CD4-positive, alpha-beta T cell treated with Interleukin-15 for 1 hour (primary cell): ENCODE data around the gene ADAMTS17.

Experiments
- DNase-seq: peaks from one replicate; pipeline ENCODE4 v3.0.0-alpha.2; 2020

Gene ADAMTS17

DNA sequence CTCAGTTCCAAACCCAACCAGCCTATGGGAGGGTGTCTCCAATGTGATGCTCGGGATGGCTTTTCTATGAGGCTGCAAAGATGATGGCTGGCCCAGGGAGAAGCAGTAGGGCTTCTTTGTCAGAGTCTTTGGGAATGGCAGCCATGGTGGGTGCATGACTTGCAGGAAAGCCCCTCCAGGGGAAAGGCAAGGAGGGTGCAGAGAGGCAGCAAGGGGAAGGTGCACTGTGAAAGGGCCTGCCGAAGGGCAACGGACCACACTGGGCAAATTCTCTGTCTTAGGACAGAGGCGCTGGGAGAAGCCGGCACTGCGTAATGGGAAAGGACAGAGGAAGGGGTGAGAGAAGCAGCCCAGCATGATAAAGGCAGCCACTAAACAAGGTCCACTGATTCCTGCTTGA is 305.8 kb downstream of the ADAMTS17 start:
- DNase-seq = no peak

GRCh38 chr15:100034191-100034590 is 307.6 kb downstream of the ADAMTS17 start:
- DNase-seq = no peak

DNA sequence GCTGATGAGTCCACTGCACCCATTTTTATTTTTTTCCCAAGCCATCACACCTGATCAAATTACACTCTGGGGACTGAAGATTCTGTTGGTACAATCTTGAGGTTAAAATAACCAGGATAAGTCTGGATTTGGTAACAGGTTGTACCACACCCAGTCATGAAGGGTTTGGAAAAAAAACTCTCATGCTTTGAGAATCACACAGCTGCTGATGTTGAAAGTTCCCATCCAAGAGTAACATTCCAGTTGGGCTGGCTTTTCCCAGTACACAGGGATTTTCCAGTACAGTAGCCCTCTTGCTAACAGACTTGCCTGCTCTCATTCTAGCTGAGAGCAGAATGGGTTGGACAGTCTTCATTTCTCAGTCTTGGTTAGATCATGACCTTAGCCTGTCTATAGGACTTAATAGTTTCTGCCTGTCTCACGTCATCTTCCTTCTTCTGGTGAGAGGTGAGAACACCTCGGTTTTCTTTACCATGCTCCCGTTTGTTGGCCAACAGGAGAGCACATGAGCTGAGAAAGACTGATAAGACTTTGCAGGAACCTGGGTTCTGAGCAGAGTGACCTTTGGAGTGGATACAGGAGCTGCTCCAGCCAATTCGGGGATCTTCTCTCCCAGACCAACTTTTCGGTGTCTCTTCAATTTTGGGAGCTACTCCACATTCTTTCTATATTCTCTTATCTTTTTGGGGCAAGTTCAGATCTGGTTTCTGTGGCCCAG is 308.5 kb downstream of the ADAMTS17 start:
- no peak for DNase-seq

DNA sequence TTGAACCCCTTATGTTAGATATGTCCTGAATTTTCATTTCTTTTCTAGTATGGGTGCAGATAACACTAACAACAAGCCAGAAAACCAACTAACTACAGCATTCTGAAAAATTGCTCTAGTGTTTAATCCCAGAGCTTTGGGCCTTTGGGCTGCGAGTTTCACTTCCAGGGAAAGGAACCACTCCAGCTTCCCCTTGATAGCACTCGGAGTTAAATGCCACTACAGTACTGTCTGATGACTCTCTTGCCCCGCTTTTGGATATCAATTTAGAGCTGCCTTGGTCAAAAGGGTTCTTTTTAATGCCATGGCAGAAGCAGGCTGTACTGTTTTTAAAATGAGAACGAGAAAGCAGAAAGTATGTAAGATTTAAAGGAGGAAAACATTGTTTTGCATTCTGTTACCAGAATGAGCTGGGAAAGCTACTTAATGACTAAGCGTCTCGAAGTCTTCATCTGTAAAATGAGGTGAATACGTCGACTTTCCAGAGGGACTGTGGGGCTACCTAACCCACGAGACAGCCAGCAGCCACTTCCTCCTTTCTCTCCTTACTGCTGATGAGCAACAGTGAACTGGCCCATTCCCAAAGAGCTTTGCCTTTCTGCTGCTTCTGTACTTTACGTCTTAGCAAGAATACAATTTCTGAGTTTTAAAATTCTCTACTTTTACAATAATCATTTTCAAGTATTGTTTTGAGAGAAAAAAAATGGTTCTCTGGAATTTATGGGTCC is 309.3 kb downstream of the ADAMTS17 start:
- no peak for DNase-seq

DNA sequence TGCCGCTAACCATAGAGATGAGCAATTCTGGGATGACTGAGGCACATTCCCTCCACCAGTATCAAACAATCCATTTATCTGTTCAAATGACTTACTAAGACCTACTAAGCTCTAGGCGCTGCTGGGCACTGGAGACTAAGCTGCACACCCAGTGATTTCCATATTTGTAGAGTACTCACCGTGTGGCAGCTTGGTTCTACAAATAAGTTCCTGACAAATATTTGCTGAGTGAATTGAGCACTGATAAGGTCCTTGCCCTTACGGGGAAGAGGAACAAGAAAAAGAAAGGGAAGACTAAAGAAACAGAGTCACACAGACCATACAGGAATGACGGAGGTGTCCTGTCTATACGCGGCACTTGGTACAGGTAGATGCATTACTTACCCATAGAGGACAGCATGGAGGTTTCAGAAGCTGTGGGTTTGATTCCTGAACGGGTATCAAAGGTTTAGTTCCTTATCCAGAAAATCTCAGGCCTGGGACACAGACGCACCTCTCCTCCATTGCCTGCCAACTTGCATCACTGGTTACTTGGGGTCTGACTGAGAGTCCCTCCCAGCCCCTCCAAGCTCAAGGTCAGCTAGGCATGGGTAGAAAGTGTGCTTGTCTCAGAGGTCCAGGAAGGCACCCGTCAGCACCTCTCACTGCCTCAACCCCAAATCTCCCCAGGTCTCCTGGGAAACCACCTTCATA is 310.0 kb downstream of the ADAMTS17 start:
- DNase-seq = no peak

DNA sequence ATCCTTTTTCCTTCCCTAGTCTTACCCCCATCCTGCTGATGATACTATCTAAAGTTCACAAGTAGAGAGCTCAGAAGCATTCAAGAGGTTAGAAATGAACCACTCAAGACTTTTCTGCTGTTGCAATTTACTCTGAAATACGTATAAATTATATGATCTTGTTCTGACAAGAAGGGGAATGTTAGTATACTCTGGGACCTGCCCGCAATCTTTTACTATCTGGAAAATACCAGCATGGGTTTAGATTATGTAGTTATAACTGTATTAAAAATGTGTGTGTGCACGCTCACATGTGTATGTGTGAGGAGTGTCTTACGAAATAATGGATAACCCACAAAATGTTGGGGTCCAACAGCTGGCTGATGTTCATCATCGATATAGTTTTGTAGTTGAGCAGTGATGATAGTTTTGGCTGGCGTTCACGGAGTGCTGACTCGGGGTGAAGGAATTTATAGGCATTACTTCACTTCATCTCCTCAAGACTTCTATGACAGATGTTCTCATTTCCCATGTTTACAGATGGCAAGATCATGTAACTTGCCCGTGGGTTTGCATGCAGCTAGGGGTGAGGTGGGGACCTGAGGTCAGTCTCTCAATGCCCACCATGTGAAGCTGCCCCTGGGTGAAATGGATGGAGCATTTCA is 311.1 kb downstream of the ADAMTS17 start:
- DNase-seq = no peak

DNA sequence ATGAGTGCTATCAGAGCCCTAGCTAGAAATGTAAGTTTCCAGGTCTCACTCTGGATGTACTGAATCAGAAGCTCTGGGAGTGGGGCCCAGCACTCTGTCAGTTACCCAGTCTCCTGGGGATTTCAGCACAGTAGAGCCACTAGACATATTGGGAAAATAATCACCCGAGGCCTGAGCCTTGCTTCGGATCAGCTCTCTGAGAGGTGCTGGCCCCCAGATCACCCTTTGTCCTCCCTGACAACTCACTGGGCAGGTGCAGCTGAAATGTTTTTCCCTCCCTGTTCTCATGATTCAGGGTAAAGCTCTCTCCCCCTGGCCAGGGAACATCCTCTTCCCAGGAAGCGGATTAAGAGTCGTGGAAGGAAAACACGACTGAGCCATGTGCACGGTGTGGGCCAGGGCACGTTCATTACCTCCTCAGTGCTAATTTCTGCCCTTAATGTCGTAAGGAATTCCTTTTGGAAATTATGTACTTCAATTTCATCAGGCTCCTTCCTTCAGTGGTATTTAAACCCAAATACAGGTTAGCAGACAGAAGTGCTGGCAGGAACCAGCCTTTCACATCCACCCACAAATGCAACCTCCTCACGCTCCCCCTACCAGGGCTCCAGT is 311.8 kb downstream of the ADAMTS17 start:
- DNase-seq = no peak

GRCh38 chr15:100029045-100029444 is 312.7 kb downstream of the ADAMTS17 start:
- no peak for DNase-seq

DNA sequence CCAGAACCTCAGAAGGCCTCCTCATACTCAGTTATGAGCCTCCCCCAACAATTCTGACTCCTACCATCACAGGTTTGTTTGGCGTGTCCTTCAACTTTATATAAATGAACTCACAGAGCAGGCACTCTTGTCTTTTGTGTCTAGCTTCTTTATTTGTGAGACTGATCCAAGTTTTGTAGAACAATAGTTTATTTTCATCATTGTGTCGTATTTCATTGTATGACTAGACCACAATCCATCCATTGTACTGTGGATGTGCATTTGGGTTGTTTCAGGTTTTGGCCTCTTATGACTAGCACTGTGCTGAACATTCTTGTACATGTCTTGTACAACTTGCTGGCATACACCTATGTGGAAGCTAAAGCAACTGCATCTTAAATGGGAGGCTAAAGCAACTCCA is 315.7 kb downstream of the ADAMTS17 start:
- DNase-seq = no peak

- no peak for DNase-seq
Observed at GRCh38 chr15:100022806-100023205, 319.0 kb downstream of the ADAMTS17 start.

- no peak for DNase-seq
Observed at GRCh38 chr15:100022391-100022790, 319.4 kb downstream of the ADAMTS17 start.

DNA sequence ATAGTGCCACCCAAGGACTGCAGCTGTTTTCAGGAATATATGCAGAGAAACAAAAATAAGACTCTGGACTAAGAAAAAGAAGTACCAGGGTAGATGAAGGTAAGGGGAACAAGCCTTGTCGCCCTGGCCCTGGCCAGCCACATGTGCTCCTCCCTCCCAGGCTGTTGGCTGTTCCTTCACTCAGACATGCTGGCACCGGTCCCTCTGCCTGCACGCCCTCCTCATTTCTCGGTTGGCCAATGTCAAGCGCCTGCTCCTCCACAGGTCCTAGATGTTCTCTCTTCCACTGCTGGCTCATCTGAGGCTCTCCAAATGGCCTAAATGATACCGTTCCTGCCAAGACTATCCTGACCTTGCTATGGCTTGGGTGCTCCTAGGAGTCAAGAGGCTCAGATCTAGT is 320.1 kb downstream of the ADAMTS17 start:
- DNase-seq = no peak

- no peak for DNase-seq
Observed at GRCh38 chr15:100020614-100021013, 321.2 kb downstream of the ADAMTS17 start.

- DNase-seq = no peak
Observed at GRCh38 chr15:100020189-100020588, 321.6 kb downstream of the ADAMTS17 start.

DNA sequence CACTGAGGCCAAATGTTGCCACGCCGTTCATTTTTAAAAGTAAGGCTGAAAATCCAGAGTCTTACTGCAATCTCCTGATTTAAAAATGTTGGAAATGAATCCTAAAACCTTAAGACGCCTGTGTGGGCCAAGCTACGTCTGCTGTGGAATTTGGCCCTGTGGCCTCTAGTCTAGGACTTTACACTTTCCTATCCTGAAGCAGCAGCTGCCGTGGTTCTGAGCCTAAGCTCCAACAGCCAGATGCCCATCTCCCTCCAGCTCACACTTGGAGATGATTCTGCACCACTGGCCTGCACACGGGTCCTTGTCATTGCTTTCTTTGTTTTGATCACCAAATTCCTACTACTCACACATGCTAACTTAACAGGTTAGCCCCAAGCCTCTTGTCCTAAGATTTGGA is 322.2 kb downstream of the ADAMTS17 start:
- DNase-seq = no peak

- no peak for DNase-seq
Observed at GRCh38 chr15:100018191-100018590, 323.6 kb downstream of the ADAMTS17 start.

DNA sequence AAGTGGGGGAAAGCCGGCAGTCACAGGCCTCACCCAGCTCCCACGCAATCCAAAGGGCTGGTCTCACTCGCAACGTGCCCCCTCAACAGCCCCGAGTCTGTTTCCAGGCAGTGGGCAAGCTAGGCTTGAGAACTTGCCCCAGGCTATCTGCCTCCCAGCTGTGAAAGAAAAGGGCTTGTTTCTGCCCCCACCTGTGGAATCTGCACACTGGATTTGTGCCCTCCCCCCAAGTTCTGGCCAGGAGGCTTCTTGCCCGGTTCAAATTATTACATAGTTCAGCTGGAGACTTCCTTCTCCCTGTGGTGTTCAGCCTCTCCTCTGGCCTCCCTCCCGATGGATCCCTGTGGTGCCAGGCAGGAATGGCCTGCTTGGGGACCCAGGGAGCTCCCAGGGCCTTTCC is 324.6 kb downstream of the ADAMTS17 start:
- DNase-seq = no peak

GRCh38 chr15:100016632-100017031 is 325.1 kb downstream of the ADAMTS17 start:
- DNase-seq = no peak

DNA sequence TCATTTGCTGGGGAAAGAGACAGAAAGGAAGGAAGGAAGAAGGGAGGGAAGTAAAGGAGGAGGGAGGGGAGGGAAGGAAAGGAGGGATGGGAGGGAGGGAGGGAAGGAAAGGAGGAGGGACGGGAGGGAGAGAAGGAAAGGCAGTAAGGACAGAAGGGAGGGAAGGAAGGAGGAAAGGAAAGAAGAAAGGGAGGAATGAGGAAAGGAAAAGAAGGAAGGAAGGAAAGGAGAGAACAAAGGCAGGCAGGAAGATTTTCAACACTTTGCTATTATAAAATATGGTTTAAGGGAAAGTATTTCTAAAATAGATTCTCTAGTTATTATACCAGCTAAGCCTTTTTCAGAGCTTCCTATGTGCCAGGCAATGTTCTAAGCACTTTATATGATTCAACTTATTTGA is 330.5 kb downstream of the ADAMTS17 start:
- no peak for DNase-seq

- DNase-seq = no peak
Observed at GRCh38 chr15:100009372-100009771, 332.4 kb downstream of the ADAMTS17 start.

DNA sequence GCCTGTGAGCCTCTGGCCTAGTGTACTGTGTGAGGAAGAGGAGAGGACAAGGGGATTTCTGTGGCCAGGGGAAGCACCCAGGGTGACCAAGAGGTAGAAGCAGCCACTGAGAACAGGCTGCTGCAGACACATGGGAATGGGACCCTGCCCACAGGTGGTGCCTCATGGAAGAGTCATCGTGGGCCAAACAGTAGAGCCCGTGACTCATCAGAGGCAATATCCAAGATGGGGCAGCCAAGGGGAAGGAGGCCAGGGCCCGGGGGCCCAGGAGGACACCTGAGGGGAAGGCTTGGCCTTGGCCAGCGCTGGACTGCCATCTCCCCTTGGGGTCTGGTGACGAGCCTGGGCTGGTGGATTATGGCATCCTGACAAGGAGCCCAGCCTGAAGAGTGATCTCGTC is 333.5 kb downstream of the ADAMTS17 start:
- DNase-seq = no peak

- no peak for DNase-seq
Observed at GRCh38 chr15:100007609-100008008, 334.2 kb downstream of the ADAMTS17 start.

GRCh38 chr15:100005715-100006114 is 336.1 kb downstream of the ADAMTS17 start:
- no peak for DNase-seq
